ENCODE results near the gene ALK. TPM values are rescaled to one million over a fixed set of nuclear protein-coding genes. Genes with fewer than 3 reads are reported as not detected.

ALK gene
- total RNA-seq, 4 donors from 2014 or later: 0.83 to 1.6 (median 1.2) TPM

- Histone ChIP-seq H3K9me3 (peaks cover 0 to 14% (median 3%) of the 10 kb centered on the region in 4 donors), H3K4me3 (no peak overlapping the region), H3K27ac (replicated peaks in 1 of 4) (no peak overlapping the region), H3K27me3 (no peaks in the 10 kb centered on the region), H3K4me1 (no peaks in the 10 kb centered on the region), H3K36me3 (no peaks in the 10 kb centered on the region)
- WGBS: 66% methylated on average over 6 of the region's 6 CpGs
- TF ChIP-seq EP300 (IDR thresholded peaks at IDR 0.05) (no peak), POLR2A (IDR thresholded peaks at IDR 0.05; ENCODE audit: low read depth) (no peak), CTCF (IDR thresholded peaks at IDR 0.05) (no peak), POLR2AphosphoS5 (IDR thresholded peaks at IDR 0.05) (no peak)
- DNase-seq (ENCODE audit: extremely low spot score): peak; percentile 53
- intact Hi-C loops (cut with DNase I): no loop called here
These were observed 40.2 kb downstream of the ALK start for GRCh38 chr2:29881089-29881730.

GRCh38 chr2:29880084-29880483 lies 41.3 kb downstream of the ALK start:
- H3K36me3 ChIP-seq: no peaks in the 10 kb centered on the region

GRCh38 chr2:29879456-29879855 lies 41.9 kb downstream of the ALK start:
- intact Hi-C loops (cut with DNase I): no loop called here
- DNase-seq (ENCODE audit: extremely low spot score): peak; percentile 39
- Histone ChIP-seq H3K27ac (replicated peaks in 1 of 4) (no peak overlapping the region), H3K4me1 (no peaks in the 10 kb centered on the region), H3K36me3 (no peaks in the 10 kb centered on the region), H3K27me3 (no peaks in the 10 kb centered on the region), H3K9me3 (peaks cover 0 to 5% (median 0%) of the 10 kb centered on the region in 4 donors), H3K4me3 (no peak overlapping the region)
- WGBS: 41% methylated on average over 2 of the region's 2 CpGs
- TF ChIP-seq EP300 (IDR thresholded peaks at IDR 0.05) (no peak), POLR2A (IDR thresholded peaks at IDR 0.05; ENCODE audit: low read depth) (no peak), CTCF (IDR thresholded peaks at IDR 0.05) (no peak)

More at GRCh38 chr2:29880084-29880483, 41.3 kb downstream of the ALK start:
- no peak overlapping the region for H3K27ac ChIP-seq (replicated peaks in 1 of 4)
- no peak for TF ChIP-seq EP300 (IDR thresholded peaks at IDR 0.05)
- H3K9me3 ChIP-seq: peaks cover 0 to 10% (median 3%) of the 10 kb centered on the region in 4 donors
- H3K4me3 ChIP-seq: no peak overlapping the region
- no peaks in the 10 kb centered on the region for H3K27me3 ChIP-seq
- WGBS: 40% methylated on average over 1 of the region's 1 CpG
- no peaks in the 10 kb centered on the region for H3K4me1 ChIP-seq
- intact Hi-C loops (cut with DNase I): no loop called here
- DNase-seq (ENCODE audit: extremely low spot score): peak; percentile 87

- H3K36me3 ChIP-seq: no peaks in the 10 kb centered on the region
- intact Hi-C loops (cut with DNase I): no loop called here
- TF ChIP-seq CTCF (IDR thresholded peaks at IDR 0.05) (no peak), EP300 (IDR thresholded peaks at IDR 0.05) (no peak), POLR2A (IDR thresholded peaks at IDR 0.05; ENCODE audit: low read depth) (no peak), POLR2AphosphoS5 (IDR thresholded peaks at IDR 0.05) (no peak)
- no peak overlapping the region for H3K4me3 ChIP-seq
- no peak overlapping the region for H3K27ac ChIP-seq (replicated peaks in 1 of 4)
- H3K4me1 ChIP-seq: no peaks in the 10 kb centered on the region
- H3K9me3 ChIP-seq: no peaks in the 10 kb centered on the region
- peak; percentile 72 for DNase-seq (ENCODE audit: extremely low spot score)
- WGBS: 61% methylated on average over 3 of the region's 3 CpGs
- no peaks in the 10 kb centered on the region for H3K27me3 ChIP-seq
These were observed 42.5 kb downstream of the ALK start for GRCh38 chr2:29878898-29879297.

- DNase-seq (ENCODE audit: extremely low spot score): no peak
- intact Hi-C loops (cut with DNase I): no loop called here
- no peaks in the 10 kb centered on the region for H3K27me3 ChIP-seq
- no peak for TF ChIP-seq POLR2A (IDR thresholded peaks at IDR 0.05; ENCODE audit: low read depth)
- H3K4me3 ChIP-seq: no peak overlapping the region
- H3K27ac ChIP-seq (replicated peaks in 1 of 4): no peak overlapping the region
- H3K4me1 ChIP-seq: no peaks in the 10 kb centered on the region
- WGBS: 88% methylated on average over 4 of the region's 4 CpGs
- no peaks in the 10 kb centered on the region for H3K36me3 ChIP-seq
- H3K9me3 ChIP-seq: no peaks in the 10 kb centered on the region
These were observed 45.0 kb downstream of the ALK start for GRCh38 chr2:29876374-29876773.

- H3K4me1 ChIP-seq: no peaks in the 10 kb centered on the region
- no peak overlapping the region for H3K4me3 ChIP-seq
- TF ChIP-seq POLR2A (IDR thresholded peaks at IDR 0.05; ENCODE audit: low read depth) (no peak), POLR2AphosphoS5 (IDR thresholded peaks at IDR 0.05) (no peak), EP300 (IDR thresholded peaks at IDR 0.05) (no peak), CTCF (IDR thresholded peaks at IDR 0.05) (no peak)
- intact Hi-C loops (cut with DNase I): no loop called here
- no peak overlapping the region for H3K27ac ChIP-seq (replicated peaks in 1 of 4)
- no peaks in the 10 kb centered on the region for H3K36me3 ChIP-seq
- no peaks in the 10 kb centered on the region for H3K9me3 ChIP-seq
- no peak for DNase-seq (ENCODE audit: extremely low spot score)
- 89% methylated on average over 2 of the region's 2 CpGs for WGBS
- H3K27me3 ChIP-seq: no peaks in the 10 kb centered on the region
These were observed 46.6 kb downstream of the ALK start for GRCh38 chr2:29874745-29875144.

Measured in esophagus muscularis mucosa (tissue), 4 donors.